HAP-1 (cell line): Measurements from ENCODE around the gene MAP4K2.

Experiments
- DNase-seq, 2 experiments: peaks; one replicate each; pipeline ENCODE4 v3.0.0-alpha.2; 2016 to 2020; ENCODE audit warnings: low spot score in 2 of 2
- H3K27me3 ChIP-seq: fragments of 250-450 bp; sonication (Bioruptor Pico); 2 replicates; pipeline ENCODE4 v1.5.1; 2020; ENCODE audit warnings: low read depth, mild to moderate bottlenecking, moderate library complexity
- H3K36me3 ChIP-seq: fragments of 250-450 bp; sonication (Bioruptor Pico); replicated peaks from 2 replicates; pipeline ENCODE4 v1.5.1; 2020; ENCODE audit warnings: mild to moderate bottlenecking
- H3K4me1 ChIP-seq: fragments of 250-450 bp; sonication (Bioruptor Pico); 2 replicates; pipeline ENCODE4 v1.5.1; 2020; ENCODE audit warnings: mild to moderate bottlenecking
- H3K4me3 ChIP-seq: fragments of 250-450 bp; sonication (Bioruptor Pico); 2 replicates; pipeline ENCODE4 v1.5.1; 2020; ENCODE audit warnings: mild to moderate bottlenecking, moderate library complexity
- H3K9me3 ChIP-seq: fragments of 250-450 bp; sonication (Bioruptor Pico); 2 replicates; pipeline ENCODE4 v1.5.1; 2020; ENCODE audit warnings: mild to moderate bottlenecking, moderate library complexity
- in situ Hi-C: fragments of 300-500 bp; cut with MboI; formaldehyde crosslinking; loops from 3 replicates; pipeline ENCODE4 v1.14.3; 2020; ENCODE audit warnings: low sequenced_read_pairs, inconsistent platforms, mixed read lengths

The MAP4K2 gene

GRCh38 chr11:64799256-64799622, 3.8 kb downstream of the MAP4K2 start:
- no peak for DNase-seq
- in situ Hi-C loops, result no loop called here
- no peaks in the 10 kb centered on the region for H3K27me3 ChIP-seq
- H3K36me3 ChIP-seq, result peaks cover 3% of the 10 kb centered on the region
- H3K4me1 ChIP-seq, result peaks cover 8% of the 10 kb centered on the region
- H3K4me3 ChIP-seq, result no peak overlapping the region
- no peaks in the 10 kb centered on the region for H3K9me3 ChIP-seq

GRCh38 chr11:64796757-64797541, 6.1 kb downstream of the MAP4K2 start:
- no peaks in the 10 kb centered on the region for H3K4me1 ChIP-seq
- H3K36me3 ChIP-seq, result no peaks in the 10 kb centered on the region; the same call in 1 of the 2 replicates
- H3K4me3 ChIP-seq, result no peak overlapping the region
- H3K27me3 ChIP-seq, result no peaks in the 10 kb centered on the region
- no peaks in the 10 kb centered on the region for H3K9me3 ChIP-seq
- in situ Hi-C loops, result no loop called here
- DNase-seq, result no peak

- no peaks in the 10 kb centered on the region for H3K4me1 ChIP-seq
- no peaks in the 10 kb centered on the region; the same call in 1 of the 2 replicates for H3K36me3 ChIP-seq
- in situ Hi-C loops, result no loop called here
- DNase-seq, result no peak
- no peaks in the 10 kb centered on the region for H3K27me3 ChIP-seq
- H3K4me3 ChIP-seq, result no peak overlapping the region
- H3K9me3 ChIP-seq, result no peaks in the 10 kb centered on the region
Observed at GRCh38 chr11:64796047-64796756, 6.8 kb downstream of the MAP4K2 start.

GRCh38 chr11:64794526-64794925, 8.5 kb downstream of the MAP4K2 start:
- H3K4me3 ChIP-seq, result no peak overlapping the region
- no peaks in the 10 kb centered on the region; the same call in 1 of the 2 replicates for H3K36me3 ChIP-seq
- in situ Hi-C loops, result no loop called here
- DNase-seq, result no peak
- H3K4me1 ChIP-seq, result no peaks in the 10 kb centered on the region
- no peaks in the 10 kb centered on the region for H3K27me3 ChIP-seq
- no peaks in the 10 kb centered on the region for H3K9me3 ChIP-seq

DNA sequence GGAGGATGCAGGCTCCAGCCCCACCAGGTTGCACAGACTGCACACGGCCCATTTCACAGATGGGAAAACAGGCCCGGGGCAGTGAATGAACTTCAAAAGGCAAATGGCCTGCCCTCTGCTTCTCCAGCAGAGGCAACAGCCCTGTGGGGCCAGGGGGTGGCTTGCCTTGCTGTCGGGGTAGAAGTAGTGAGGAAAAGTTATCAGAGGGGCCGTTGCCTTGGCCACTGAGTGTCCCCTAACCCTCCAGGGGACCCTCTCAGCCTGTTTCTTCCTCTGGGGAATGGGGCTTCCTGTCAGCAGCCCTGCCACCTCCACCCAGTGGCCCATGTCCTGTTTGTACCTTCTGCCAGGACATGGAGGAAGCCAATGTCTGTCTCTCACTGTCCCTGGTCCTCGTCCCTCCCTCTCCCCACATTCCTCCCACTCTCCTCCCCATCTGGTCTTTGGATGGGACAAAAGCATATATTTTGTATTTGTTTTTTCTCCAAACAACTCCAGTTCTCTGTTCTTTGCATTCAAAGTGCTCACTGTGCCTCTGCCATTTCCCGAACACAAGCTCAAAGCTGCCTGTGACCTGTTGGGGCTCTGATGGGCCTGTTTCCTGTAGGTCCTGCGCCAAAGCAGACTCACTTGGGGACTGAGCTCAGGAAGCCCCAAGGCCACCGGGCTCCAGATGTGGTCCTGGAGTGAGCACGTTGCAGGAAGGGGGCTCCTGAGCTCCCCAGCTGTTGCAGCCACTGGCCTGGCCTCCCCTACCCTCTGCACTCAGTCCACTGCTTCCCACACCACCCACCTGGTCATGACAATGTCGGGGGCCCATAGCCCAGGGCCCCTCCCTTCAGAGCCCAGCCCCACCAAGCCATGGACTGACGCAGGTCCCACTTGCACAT, 9.5 kb downstream of the MAP4K2 start:
- no peak for DNase-seq
- Histone ChIP-seq H3K4me1 (no peaks in the 10 kb centered on the region), H3K9me3 (no peaks in the 10 kb centered on the region), H3K27me3 (no peaks in the 10 kb centered on the region), H3K4me3 (no peak overlapping the region), H3K36me3 (no peaks in the 10 kb centered on the region; the same call in 1 of the 2 replicates)
- in situ Hi-C loops, result no loop called here

GRCh38 chr11:64792482-64792881, 10.5 kb downstream of the MAP4K2 start:
- in situ Hi-C loops, result no loop called here
- H3K36me3 ChIP-seq, result no peaks in the 10 kb centered on the region; the same call in 1 of the 2 replicates
- no peak for DNase-seq
- no peaks in the 10 kb centered on the region for H3K4me1 ChIP-seq
- no peaks in the 10 kb centered on the region for H3K27me3 ChIP-seq
- no peaks in the 10 kb centered on the region for H3K9me3 ChIP-seq
- H3K4me3 ChIP-seq, result no peak overlapping the region

DNA sequence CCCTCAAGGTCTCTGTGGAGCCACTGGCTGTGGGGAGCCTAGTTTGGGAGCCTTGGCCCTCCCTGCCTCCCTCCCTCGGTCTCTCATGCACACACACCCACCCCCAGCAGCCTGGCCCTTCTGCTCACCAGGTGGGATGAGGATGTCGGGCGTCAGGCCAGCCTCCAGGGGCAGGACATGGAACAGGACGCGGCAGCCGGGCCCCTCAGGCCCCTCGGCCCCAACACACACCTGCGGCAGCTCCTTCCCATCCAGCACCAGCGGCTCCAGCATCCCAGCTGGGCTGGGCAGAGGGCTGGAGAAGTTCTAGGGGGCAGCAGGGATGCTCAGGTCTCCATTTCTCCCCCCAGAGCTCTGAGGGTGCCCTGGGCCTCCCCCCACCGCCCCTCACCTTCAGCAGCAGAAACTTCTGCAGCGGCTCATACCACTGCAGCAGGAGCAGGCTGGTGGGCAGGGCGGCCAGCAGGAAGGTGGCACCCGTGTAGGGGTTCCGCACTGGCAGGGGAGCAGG, 11.2 kb downstream of the MAP4K2 start:
- Histone ChIP-seq H3K27me3 (no peaks in the 10 kb centered on the region), H3K4me1 (no peaks in the 10 kb centered on the region), H3K9me3 (no peaks in the 10 kb centered on the region), H3K36me3 (no peaks in the 10 kb centered on the region; the same call in 1 of the 2 replicates), H3K4me3 (no peak overlapping the region)
- in situ Hi-C loops, result no loop called here
- DNase-seq, result no peak

DNA sequence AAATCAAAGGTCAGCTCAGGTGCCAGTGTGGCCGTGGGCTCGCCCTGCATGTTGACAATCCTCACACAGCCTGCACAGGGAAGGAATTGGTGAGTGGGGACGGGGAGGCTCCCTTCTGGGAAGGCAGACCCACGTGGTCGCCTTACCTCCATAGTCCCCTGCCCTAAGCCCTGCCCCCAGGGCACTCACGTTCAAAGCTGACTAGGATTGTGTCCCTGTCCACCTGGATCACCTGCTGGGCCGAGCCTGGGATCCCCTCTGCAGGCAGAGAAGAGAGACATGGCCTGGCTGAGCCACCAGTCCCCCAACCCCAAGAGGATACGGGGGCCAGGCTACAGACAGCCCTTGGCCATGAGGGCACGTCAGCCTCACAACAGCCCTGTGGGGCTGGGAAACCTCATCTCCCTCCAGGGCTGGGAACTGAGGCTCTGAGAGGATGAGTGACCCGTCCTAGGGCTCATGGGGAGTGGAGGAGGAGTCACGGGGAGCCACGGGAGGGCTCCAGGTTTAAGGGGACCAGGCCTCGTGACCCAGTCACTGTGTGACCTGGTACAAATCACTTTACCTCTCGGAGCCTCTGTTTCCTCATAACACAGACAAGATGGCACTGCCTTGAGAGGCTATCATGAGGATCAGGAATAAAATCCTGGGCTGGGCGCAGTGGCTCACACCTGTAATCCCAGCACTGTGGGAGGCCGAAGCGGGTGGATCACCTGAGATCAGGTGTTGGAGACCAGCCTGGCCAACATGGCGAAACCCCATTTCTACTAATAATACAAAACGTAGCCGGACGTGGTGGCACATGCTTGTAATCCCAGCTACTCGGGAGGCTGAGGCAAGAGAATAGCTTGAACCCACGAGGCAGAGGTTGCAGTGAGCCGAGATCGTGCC, 12.6 kb downstream of the MAP4K2 start:
- DNase-seq, result no peak
- H3K4me3 ChIP-seq, result no peak overlapping the region
- in situ Hi-C loops, result no loop called here
- H3K27me3 ChIP-seq, result no peaks in the 10 kb centered on the region
- no peaks in the 10 kb centered on the region; the same call in 1 of the 2 replicates for H3K36me3 ChIP-seq
- no peaks in the 10 kb centered on the region for H3K4me1 ChIP-seq
- no peaks in the 10 kb centered on the region for H3K9me3 ChIP-seq

- no peak for DNase-seq
- Histone ChIP-seq H3K4me3 (no peak overlapping the region), H3K27me3 (no peaks in the 10 kb centered on the region), H3K9me3 (no peaks in the 10 kb centered on the region), H3K4me1 (no peaks in the 10 kb centered on the region), H3K36me3 (no peaks in the 10 kb centered on the region)
- in situ Hi-C loops, result no loop called here
Observed at GRCh38 chr11:64789331-64790204, 13.4 kb downstream of the MAP4K2 start.

GRCh38 chr11:64788321-64789215, 14.4 kb downstream of the MAP4K2 start:
- Histone ChIP-seq H3K9me3 (no peaks in the 10 kb centered on the region), H3K27me3 (no peaks in the 10 kb centered on the region), H3K36me3 (no peaks in the 10 kb centered on the region), H3K4me3 (no peak overlapping the region), H3K4me1 (no peaks in the 10 kb centered on the region)
- in situ Hi-C loops, result no loop called here
- DNase-seq, result no peak

- DNase-seq, result peak in 1 of 2 experiments; percentile 70
- H3K36me3 ChIP-seq, result no peaks in the 10 kb centered on the region
- in situ Hi-C loops, result no loop called here
Observed at GRCh38 chr11:64787526-64788320, 15.3 kb downstream of the MAP4K2 start.

More at GRCh38 chr11:64787526-64788320, 15.3 kb downstream of the MAP4K2 start:
- Histone ChIP-seq H3K9me3 (no peaks in the 10 kb centered on the region), H3K4me3 (no peak overlapping the region), H3K27me3 (no peaks in the 10 kb centered on the region), H3K4me1 (no peaks in the 10 kb centered on the region)
